Occipital lobe (tissue), 2 donors: Measurements from ENCODE around the gene FMN1. TPM values are rescaled to one million over a fixed set of nuclear protein-coding genes. Genes with fewer than 3 reads are reported as not detected.

Source experiments
- DNase-seq: peaks from one replicate; lab custom pipeline; 2025; lab: John Stamatoyannopoulos, UW
- total RNA-seq: library from RNA; depleted of rRNA; stranded (reverse); fragments of >200 nt; gene quantifications from one replicate; pipeline ENCODE4 v1.2.3, GENCODE V29; 2014

The FMN1 gene
- total RNA-seq, 1 donor from 2014 or later = 3.9 TPM

DNA sequence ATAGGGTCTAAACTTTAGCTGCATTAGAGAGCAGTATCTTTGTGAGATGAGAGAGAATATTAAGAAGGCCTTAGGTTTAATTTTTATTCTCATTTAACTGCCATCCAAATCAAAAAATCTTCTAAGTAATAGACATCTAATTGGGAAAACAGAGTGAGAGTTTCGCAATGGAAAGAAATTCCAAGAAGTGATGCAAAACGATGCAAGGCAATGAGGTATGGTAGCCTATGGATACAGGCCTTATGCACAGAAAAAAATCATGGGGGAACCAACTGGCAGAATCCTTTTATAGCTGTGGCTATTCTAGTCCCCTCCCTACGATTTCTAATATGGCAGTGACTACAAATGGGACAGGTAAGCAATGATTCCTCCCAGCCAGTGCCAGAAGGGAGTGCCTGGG, 250.8 kb downstream of the FMN1 start:
- no peak for DNase-seq

GRCh38 chr15:32942401-32942841, 252.1 kb downstream of the FMN1 start:
- no peak for DNase-seq

- no peak for DNase-seq
Observed at GRCh38 chr15:32941823-32942222, 252.7 kb downstream of the FMN1 start.

DNA sequence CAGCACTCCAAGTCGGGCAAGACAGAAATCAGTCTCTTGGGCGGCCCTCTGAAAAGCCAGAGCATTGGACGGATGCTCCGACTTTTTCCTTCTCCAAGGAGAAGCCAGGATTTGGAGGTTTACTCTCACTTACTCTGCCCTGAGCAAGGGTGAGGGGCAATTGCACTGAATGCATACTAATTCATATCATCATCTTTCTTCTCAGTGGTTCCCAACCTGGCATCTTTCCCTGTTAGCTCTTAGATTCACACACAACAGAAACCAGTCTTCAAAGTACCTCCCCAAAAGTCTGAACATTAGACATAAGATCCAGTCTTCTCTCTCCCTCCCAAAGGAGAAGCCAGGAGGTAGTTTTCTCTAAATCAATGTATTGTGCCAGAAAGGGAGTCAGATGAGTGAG, 257.5 kb downstream of the FMN1 start:
- no peak for DNase-seq

DNA sequence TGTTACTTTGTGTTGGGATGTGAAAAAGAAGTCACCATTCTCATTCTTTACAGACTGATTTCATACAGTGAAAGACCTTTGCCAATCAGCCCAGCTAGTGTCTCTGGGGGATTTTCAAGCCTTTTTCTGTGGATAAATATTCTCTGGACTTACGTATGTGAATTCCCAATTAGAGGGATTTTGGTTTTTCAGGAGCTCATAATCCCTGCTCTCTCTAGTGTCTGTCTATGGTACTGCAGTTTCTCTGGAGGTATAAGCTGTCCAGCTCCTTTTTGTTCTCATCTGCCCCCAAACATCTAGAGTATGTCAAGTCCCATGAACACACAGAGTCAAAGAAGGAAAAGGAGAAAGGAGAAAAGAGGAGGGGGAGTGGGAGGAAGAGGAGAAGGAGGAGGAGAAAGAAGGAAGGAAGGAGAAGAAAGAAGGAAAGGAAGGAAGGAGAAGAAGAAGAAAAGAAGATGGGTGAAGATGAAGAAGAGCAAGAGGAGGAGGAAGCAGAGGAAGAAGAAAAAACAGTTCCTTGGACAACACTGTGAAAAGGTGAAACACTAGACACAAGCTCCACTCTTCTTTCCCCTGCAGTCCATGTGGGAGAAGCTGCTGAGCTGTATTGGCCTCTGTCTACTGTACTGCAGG, 258.1 kb downstream of the FMN1 start:
- no peak for DNase-seq

DNA sequence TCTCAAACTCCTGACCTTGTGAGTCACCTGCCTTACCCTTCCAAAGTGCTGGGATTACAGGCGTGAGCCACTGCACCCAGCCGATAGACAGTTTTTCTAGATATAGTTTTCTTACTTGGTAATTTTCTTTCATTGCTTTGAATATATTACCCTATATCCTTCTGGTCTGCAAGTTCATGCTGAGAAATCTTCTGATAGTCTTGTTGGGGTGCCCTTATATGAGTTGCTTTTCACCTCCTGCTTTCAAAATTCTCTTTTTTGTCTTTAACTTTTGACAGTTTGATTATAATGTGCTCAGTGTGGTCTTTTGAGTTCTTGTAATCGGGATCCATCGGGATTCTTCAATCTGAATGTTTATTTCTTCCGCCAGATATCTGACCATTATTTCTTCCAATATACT, 259.4 kb downstream of the FMN1 start:
- no peak for DNase-seq

- no peak for DNase-seq
Observed at GRCh38 chr15:32933236-32933635, 261.3 kb downstream of the FMN1 start.

GRCh38 chr15:32928876-32929275, 265.6 kb downstream of the FMN1 start:
- DNase-seq = no peak

- no peak for DNase-seq
Observed at GRCh38 chr15:32927124-32927523, 267.4 kb downstream of the FMN1 start.

GRCh38 chr15:32923176-32923575, 271.3 kb downstream of the FMN1 start:
- no peak for DNase-seq

DNA sequence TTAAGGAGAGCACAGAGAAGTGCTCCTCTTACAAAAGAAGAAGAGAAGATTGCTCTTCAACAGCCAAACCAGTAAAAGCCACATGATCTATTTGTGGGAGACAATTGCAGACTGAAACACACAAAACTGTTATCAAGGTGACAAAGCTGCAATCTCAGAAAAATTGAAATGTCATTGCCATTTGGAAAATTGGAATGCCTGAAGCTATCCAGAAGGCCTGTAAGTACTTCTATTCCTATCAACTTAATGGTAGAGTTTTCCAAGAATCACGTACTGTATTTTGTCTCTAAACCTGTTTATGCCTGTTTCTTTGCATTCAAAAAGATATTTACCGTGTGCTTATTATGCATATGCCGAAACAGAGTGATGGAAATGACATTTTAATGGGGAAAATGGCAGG, 272.0 kb downstream of the FMN1 start:
- DNase-seq = no peak

- DNase-seq = no peak
Observed at GRCh38 chr15:32919749-32920414, 274.6 kb downstream of the FMN1 start.

DNA sequence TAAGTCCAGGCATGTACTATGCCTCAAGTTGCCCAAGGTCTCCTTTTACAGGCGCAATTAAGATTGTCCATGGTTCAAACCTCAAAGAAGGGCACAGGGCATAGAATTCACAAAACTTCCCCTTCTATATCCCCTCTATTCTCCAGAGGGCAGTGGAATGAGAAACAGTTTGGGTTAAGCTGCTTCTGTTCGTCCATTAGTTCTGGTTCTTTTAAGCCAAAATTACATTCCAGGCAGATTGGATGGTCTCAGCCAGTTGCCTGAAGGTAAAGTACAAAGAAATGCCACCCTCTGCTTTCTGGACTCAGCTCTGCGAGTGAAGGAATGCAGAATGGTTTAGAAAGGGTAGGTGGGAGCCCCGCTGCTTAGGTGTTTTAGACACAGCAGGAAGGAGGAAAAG, 276.0 kb downstream of the FMN1 start:
- no peak for DNase-seq

DNA sequence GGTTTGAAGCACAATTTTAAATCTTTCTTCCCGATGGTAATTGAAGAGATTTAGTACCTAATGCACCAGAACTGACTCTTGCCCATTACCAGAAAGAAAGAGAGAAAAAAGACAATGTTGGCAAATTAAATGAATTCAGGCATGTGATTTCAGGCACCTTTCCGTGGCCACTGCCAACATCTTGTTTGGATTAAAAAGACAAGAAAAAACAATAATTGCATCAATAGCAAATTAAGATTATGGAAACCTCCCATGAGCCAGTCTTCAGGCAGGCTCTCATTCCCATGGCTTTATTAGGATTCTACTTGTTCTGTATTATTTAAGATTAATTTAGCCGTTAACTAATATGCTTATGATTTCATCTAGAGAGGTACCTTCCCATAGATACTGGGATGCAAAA, 283.7 kb downstream of the FMN1 start:
- DNase-seq = no peak

- no peak for DNase-seq
Observed at GRCh38 chr15:32909431-32909830, 285.1 kb downstream of the FMN1 start.

DNA sequence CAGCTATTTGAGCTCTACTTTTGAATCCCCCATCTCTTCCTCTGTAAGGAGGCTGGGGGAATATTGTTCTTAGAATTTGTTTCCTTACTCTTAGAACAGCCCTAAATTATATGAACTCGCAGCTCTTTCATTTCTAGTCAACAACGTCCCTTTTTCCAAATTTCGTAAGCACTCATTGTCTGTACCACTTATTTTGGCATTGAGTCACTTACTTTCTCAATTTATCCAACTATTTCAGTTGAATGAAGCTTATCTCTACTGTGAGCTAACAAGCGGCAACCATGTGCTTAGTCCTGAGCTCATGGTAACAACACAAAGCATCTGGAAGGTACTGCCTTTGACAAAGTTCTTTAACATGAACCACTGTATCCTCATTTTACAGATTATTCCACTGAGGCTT, 285.6 kb downstream of the FMN1 start:
- DNase-seq = no peak

DNA sequence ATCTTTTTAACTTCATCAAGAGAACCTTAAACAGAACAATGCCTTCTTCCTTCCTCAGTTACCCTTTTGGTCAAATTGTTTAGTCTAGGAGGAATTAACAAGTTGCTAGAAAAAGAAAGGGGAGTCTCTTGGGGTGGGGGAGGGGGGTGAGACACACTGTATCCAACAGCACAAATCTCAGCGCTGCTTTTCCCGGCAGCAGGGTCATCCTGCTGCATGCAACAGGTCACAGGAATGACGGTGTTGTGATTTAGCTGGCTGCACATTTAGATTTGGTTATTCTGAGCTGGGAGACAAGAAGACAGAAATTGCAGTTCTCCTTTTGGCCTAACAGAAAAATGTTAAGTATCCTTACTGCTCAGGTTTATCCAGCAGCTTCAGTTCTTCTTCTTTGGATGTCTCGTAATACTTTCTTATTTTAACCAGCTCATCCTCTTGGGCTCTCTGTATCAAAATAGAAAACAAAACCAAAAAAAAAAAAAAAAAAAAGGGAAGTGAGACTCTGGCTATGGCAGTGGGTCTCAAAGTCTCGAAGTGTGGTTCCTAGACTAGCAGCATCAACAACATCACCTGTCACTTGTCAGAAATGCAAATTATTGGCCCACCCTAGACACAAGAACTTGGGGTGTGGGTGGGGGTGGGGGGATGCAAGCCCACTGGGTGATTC, 286.2 kb downstream of the FMN1 start:
- no peak for DNase-seq

DNA sequence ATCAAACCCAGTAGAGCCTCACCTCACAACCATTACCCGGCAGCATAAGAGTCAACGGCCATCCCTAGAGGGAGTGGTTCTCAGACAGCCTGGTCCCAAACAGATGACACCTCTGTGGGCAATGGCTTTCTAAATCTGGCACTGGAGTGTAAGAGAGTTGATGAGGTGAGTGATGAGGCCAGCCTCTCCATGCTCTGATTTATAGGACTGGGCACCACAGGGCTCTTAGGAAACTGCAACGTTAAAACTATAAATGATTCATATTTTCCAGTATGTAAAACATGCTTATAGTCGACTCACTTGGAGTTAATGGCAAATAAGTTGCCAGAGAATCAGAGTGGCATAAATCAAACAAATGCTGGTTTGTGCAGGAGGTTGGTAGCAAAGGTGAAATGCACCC, 289.0 kb downstream of the FMN1 start:
- DNase-seq = no peak

DNA sequence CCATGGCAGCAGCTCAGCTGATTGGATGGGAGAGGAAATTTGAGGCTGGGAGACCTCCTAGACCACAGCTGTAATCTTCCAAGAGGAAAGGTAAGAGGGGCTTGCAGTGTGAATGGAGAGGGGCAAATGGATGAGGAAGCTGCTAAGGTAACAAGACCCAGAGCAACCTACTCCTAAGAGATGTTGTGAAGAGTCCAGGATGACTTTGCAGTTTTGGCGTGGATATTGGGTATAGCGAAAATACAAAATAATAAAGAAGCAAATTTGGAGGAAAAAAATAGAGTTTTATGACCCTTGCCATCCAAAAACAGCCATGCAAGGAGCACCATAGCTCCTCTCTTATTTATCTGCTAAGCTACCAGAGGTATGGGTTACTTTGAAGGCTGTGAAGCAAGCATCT, 290.1 kb downstream of the FMN1 start:
- DNase-seq = no peak

- no peak for DNase-seq
Observed at GRCh38 chr15:32903591-32904290, 290.8 kb downstream of the FMN1 start.

GRCh38 chr15:32901995-32902394, 292.5 kb downstream of the FMN1 start:
- no peak for DNase-seq

- DNase-seq = no peak
Observed at GRCh38 chr15:32901192-32901591, 293.3 kb downstream of the FMN1 start.
